ENCODE results near the gene RALBP1.
"Not testable (repeated sequence)": the region's sequence is repeated elsewhere in the genome, so short reads cannot be mapped to it uniquely, and the experiment has no call there.

Gene RALBP1

DNA sequence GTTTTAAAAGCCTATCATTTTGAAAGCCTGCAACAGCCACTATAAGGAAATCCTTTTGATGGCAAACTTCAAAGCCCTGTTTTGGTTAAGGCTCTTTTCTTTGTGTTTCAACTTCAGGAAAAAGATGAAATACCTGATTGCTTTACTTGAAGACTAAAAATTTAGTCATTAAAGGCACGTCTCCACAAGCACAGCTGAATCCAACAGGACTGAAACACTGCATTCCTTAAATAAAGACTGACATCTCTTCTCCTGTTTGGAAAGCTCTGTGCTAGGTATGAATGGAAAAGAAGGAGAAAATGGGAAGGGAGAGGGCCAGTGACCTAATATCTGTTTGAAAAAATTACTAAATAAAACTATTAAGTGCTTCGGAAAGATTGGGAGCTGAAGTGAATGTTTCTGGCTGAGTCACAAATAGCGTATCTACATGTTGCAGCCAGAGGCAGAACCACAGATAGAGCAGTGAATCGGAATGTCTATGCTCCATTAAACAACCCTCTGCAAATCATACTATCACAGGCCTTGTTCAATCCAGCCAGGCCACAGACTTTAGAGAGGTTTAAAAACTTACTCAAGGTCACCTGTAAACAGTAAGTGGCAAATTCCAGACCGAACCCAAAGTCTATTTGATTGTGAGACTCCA lies 21.1 kb upstream of the RALBP1 start:
- no peak for DNase-seq (ENCODE audit: low read depth)

DNA sequence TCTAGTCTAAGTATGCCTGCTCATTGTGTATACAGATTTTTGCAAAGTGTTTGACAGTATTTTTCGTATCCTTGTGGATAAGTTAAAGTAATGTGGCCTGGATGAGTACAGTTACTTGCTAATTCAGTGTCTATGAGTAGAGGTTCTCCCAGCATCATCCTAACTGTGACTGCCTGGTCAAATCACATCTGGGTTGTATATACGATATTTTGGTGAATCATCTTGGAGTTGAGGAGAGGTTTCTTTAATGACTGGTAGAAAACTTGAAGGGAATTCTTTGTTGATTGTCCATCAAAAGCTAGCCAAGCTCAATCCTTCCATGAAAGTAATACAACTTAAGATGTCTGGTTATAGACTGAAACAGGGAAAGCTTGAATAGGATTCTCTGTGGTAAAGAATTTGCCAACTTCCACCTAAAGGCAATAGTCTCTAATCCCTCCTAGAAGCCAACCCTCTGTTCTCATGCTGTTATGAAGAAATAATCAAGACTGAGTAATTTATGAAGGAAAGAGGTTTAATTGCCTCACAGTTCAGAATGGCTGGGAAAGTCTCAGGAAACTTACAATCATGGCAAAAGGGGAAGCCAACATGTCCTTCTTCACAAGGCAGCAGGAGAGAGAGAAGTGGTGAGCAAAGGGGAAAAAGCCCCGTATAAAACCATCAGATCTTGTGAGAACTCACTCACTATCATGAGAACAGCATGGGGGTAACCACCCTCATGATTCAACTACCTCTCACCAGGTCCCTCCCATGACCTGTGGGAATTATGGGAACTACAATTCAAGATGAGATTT lies 19.4 kb upstream of the RALBP1 start:
- no peak for DNase-seq (ENCODE audit: low read depth)

DNA sequence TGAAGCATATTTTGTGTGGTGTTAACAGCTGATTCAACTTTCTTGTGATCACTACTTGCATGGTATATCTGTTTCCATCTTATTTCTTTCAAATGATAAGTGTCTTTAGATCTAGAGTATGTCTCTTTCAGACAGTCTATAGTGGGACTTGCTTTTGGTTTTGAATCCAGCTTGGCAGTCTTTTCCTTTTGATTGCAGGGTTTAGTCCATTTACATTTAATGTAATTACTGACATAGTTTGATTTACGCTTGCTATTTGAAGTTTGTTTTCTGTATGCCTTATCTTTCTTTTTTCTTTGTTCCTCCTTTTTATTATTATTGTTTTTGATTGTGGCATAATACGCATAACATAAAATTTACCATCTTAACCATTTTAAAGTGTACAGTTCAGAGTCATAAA lies 9.2 kb upstream of the RALBP1 start:
- DNase-seq (ENCODE audit: low read depth), result no peak

DNA sequence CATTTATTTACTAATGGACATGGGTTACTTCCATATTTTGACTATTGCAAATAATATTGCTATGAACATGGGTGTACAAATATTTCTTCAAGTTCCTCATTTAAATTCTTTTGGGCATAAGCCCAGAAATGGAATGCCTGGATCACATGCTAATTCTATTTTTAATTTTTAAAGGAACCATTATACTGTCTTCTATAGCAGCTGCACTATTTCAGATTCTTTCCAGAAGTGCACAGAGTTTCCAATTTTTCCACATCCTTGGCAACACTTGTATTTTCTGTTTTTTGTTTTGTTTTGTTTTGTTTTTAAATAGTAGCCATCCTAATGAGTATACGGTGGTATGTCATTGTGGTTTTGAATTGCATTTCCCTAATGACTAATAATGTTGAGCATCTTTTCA lies 8.5 kb upstream of the RALBP1 start:
- DNase-seq (ENCODE audit: low read depth), result no peak

DNA sequence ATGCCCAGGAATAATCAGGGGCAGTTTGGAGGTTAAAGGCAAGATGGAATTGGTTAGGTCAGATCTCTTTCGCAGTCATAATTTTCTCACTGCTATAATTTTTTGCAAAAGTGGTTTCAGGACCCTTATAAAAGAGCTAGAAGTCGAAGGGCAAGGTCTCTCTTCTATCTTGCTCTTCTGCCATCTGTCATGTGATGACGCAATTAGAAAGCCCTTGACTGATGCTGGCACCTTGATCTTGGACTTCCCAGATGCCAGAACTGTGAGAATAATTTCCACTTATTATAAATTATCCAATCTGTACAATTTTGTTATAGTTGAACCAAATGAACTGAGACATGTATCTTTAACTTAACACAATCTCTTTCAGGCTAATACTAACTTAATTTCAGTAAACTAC lies 6.3 kb upstream of the RALBP1 start:
- no peak for DNase-seq (ENCODE audit: low read depth)

DNA sequence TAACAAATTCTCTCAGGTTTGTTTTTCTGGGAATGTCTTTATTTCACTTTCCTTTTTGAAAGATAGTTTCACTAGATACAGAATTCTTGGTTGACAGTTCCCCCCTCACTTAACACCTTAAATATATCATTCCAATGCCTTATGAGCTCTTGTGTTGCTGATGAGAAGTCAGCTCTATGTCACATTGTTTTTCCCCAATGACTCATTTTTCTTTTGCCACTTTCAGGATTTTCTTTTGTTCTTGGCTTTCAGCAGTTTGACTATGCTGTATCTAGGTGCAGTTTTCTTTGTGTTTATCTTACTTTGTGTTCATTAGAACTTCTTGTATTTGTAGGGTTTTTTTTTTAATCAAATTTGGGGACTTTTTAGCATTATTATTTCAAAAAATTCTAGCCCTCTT lies 5.6 kb upstream of the RALBP1 start:
- DNase-seq (ENCODE audit: low read depth), result no peak

DNA sequence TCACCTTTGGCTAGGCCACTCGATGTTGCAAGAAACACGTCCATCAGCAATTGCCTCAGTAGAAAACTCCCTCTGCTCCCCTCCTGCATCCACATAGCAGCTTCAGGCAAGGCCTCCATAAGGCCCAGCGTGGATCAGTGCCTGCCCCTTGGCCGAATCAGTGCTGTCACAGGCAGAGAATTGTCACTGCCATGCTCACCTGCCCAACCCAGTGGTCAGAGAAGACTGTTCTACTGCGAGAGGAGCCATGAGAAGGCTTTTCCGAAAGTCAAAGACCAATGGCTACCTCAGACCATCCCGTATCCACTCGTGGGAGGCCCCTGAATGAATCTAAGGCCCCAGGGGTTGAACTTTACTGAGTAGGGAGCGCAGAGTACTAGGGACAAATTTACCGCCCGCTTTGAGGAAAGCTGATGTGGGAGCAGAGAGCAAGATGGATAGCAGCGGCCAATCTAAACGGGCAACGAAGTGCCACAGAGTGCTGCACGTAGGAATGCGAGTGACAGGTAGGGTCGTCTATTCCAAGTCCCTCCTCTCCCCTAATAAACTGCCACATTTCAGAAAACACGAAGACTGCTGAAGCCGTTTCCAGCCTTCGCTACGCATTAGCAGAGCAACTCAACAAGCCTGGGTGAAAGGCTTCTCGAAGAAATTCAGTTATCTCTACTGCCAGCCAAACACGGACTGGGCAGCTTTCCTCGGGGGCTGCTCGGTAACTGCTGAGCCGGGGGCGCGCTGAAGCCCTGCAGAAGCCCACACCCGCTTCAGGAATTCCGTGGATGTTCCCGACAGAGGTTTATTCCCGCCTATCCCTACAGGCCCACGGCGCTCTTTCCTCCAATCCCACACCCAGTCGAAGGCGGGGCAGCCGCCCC lies 968 bp upstream of the RALBP1 start:
- no peak for DNase-seq (ENCODE audit: low read depth)

DNA sequence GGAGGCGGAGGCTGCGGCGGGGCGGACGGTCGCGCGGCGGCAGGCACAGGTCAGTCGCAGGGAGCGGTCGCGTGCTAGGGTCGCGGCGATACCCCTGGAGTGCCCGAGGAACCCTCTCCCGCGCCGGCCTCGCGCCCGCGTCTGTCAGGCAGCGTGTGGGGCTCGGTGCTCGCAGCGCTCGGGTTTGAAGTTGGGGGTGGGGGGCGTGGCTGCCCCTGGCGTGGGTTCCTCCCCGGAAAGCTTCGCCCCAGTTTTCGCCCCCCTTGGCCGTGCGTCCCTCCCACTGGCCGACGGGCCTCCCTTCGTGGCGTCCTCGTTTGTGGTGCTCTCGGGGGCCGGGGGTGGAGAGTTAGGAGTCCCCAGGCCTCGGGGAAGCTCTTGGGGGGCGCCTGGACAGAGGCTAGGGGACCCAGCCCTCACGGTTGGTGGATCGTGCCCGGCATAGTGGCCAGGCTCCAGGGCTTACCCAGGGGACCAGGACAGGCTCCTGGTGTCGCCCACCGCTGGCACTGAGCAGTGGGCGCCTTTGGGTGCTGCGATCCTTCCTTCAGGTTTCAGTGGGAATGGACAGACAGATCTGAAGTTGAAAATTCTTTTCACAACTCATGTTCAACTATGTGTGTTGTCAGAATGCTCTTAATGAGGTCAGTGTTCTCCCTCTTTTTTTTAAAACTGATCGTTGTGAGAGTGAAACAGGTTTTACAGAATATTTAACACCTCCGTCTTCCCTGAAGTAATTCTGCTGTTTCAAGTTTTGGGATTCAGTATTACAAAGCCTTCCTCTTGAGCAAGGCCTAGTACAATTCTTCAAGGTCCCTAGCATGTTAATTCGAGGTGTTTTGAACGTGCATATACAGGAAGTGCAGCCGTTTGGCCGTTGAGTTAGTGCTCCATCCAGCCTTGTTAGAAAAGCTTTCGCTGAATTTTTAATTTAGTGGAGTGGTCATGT lies 604 bp downstream of the RALBP1 start:
- peak; percentile 22 for DNase-seq (ENCODE audit: low read depth)

DNA sequence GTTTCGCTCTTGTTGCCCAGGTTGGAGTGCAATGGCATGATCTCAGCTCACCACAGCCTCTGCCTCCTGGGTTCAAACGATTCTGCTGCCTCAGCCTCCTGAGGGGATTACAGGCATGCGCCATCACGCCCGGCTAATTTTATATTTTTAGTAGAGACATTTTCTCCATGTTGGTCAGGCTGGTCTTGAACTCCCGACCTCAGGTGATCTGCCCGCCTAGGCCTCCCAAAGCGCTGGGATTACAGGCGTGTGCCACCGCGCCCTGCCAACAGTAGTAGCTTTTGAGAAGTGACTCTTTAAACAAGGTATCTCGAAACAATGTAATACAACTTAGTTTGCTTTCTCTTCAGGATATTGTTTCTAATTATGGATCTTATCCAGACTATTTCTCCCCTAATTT lies 1.6 kb downstream of the RALBP1 start:
- not testable (repeated sequence) for DNase-seq (ENCODE audit: low read depth)

DNA sequence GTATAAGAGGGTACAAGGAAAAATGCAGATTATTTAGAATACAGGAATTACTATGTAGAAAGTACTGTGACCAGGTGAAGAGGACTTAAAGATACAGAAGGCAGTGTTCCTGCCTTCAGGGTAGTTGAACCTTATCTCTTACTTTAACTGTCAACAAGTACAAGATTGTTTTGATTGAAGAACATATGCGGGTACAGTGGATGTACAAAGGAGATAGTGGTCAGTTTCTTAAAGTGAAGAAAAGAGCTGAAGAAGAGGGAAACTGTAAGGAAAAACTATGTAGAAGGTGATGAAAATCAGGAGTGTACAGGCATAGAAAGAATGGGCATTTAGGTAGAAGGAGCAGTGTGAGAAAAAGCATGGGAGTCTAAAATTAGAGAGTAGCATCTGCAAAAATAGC lies 2.2 kb downstream of the RALBP1 start:
- no peak for DNase-seq (ENCODE audit: low read depth)

DNA sequence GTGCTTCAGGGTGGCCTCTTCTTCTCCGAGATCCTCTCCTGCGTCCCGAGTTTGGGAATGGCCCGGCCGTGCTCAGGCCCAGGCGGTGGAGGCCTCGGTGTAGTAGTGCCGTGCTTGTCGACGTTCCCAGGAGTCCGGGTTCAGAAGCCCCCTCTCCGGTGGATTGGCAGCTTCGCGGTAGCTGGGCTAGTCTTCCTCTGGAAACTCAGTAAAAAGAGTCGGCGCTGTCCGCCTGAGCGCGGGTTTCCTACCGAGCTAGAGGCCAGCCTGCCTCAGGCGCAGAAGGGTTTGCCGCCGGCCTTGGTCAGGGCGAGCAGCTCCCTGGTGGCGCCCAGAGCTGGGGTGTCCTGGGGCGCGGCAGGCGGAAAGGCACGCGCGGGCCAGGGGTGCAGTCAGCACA lies 3.2 kb downstream of the RALBP1 start:
- no peak for DNase-seq (ENCODE audit: low read depth)

DNA sequence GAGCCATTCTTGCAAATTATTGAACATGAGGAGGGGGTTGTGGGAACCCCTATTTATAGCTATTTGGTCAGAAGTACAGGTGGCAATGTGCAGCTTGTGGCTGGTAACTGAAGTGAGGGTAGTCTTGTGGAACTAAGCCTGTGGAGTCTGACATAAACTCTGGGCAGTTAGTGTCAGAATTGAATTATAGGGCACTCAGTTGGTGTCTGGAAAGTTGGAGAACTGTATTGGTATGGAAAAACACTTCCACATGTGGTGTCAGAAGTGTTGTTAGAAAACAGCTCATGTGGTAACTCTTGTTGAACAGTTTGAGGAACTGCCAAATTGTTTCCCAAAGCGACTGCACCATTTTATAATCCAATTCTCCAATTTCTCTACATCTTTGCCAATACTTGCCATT lies 7.5 kb downstream of the RALBP1 start:
- DNase-seq (ENCODE audit: low read depth), result no peak

DNA sequence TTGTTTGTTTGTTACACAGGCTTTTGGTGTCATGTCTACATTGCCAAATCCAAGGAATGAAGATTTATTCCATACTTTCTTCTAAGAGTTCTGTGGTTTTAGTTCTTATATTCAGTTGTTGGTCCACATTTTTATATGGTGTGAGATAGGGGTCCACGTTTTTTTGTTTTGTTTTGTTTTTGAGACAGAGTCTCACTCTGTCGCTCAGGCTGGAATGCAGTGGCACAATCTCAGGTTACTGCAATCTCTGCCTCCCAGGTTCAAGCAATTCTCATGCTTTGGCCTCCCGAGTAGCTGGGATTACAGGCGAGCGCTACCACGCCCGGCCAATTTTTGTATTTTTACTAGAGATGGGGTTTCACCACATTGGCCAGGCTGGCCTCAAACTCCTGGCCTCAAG lies 8.2 kb downstream of the RALBP1 start:
- no peak for DNase-seq (ENCODE audit: low read depth)

DNA sequence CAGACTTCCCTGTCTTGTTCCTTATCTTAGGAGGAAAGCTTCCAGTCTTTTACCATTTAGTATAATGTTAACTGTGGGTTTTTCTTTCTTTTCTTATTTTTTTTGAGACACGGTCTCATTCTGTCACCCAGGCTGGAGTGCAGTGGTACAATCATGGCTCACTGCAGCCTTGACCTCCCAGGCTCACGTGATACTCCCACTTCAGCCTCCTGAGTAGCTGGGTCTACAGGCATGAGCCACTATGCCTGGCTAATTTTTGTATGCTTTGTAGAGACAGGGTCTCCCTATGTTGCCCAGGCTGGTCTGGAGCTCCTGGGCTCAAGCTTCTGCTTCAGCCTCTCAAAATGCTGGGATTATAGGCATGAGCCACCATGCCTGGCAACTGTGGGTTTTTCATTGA lies 9.5 kb downstream of the RALBP1 start:
- not testable (repeated sequence) for DNase-seq (ENCODE audit: low read depth)

DNA sequence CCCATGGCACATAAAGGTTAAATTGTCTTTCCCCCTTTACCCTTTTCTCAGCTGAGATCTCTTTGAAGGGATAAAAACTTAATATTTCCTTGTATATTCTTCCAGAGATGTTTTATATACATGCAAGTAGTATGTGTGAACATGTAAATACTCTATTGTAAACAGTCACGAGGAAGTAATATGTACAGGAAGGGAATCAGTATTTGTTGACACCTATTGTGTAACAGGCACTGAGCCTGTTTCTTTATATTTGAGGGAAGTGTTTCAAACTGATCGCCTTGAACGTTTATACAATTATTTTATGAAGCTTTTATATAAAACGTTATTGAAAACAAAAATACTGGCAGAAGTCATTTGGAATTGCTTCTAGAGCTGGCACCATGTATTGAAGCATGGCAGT lies 13.2 kb downstream of the RALBP1 start:
- no peak for DNase-seq (ENCODE audit: low read depth)

DNA sequence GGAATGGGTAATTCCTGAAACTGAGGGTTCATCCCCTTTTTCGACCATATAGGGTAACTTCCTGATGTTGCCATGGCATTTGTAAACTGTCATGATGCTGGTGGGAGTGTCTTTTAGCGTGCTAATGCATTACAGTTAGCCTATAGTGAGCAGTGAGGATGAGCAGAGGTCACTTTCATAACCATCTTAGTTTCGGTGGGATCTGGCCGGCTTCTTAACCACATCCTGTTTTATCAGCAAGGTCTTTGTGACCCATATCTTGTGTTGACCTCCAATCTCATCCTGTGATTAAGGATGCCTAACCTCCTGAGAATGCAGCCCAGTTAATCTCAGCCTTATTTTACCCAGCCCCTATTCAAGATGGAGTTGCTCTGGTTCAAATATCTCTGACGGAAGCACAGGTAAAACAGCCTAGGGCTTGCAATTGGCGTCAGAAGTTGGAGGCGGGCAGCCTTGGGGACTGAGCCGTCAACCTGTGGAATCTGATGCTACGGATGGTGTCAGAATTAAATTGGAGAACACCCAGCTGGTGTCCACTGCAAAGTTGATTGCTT lies 19.5 kb downstream of the RALBP1 start:
- DNase-seq (ENCODE audit: low read depth), result no peak

DNA sequence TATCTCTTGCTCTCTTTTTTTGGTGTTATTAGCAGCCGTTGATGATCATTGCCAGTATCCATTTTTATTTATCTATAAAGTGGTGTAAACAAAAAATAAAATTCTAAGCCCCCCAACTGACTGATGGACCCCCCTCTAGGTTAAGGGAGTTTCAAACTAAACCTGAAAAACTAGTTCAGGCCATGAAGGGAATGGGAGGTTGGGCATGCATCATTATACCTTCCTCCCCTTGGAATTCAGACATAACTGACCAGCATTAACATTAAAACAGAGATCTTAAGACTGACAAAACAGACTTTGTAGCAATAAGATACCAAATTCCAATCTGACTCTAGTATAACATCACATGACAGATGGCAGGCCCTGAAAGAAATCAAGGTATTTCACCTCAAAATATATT lies 20.2 kb downstream of the RALBP1 start:
- no peak for DNase-seq (ENCODE audit: low read depth)

DNA sequence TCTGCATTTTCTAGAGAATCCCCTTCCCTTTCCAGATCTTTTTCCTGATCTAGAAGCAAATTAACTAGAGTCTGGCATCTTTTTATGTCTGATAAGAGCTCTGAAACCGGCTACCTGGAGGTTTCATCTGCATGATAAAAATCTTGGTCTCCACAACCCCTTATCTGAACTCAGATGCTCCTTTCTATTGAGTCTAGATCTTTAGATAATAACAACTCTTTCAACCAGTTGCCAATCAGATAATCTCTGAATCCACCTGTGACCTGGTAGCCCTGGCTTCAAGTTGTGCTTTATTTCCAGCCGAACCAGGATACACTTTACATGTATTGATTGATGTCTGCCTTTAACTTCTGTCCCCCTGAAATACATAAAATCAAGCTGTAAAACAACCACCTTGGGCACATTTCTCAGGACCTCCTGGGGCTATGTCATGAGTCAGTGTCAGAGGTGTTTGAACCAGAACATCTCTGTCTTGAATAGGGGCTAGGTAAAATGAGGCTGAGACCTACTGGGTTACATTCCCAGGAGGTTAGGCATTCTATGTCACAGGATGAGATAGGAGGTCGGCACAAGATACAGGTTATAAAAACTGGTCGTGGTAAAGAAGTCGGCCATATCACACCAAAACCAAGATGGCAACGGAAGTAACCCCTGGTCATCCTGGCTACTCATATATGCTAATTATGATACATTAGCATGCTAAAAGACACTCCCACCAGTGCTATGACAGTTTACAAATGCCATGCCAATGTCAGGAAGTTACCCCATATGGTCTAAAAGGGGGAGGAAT lies 20.8 kb downstream of the RALBP1 start:
- no peak for DNase-seq (ENCODE audit: low read depth)

DNA sequence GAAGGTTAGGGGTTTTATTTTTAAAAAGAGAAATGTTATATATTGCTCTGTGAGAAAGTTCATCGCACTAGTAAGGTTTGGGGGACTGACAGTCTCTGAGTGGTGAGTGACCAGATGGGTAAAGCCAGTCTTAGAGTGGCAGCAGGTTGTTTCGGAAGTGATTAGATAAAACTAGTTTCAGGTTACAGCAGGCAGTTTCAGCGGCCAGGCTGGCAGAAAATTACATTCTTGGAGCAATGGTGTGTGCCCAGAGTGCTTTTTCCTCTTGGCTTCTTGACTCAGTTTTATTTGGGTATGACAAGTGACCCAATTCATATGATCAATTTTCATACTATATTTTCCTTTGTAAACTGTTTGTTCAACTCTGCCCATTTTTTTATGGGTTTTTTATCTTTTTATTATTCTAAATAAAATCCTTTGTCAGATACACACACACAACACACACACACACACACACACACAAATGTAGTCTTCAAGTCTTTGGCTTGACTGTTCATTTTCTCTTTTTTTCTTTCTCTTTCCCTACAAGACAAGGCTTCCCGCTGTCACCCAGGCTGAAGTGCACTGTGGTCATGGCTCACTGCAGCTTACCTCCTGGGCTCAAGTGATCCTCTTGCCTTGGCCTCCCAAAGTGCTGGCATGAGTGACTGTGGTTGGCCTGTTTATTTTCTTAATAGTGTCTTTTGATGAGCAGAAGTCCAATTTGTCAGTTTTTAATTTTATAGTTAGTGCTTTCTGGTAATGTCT lies 30.9 kb downstream of the RALBP1 start:
- DNase-seq (ENCODE audit: low read depth), result no peak

DNA sequence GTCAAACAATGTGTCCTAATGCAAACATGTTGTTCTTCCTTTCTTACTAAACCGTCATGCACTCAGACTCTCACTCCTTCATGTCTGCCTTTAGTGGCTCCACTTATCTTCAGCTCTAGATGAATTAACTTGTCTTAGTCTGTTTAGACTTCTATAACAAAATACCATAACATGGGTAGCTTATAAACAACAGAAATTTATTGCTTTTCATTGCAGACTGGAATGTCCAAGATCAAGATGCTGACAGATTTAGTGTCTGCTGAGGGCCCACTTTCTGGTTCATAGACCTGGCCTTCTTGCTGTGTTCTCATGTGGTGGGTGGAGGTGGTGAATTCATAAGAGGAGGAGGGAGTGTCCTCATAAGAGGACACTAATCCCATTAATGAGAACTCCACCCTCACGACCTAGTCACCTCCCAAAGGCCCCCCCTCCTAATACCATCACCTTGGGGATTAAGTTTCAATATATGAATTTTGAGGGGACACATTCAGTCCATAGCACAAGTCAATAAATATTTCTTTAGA lies 32.3 kb downstream of the RALBP1 start:
- DNase-seq (ENCODE audit: low read depth), result no peak
